Activated CD8-positive, alpha-beta memory T cell treated with anti-CD3 and anti-CD28 coated beads, Interleukin-2, amount 50 U/mL, for 24 hours (primary cell): ENCODE measurements around the gene SCARB1.

Experiments used
- DNase-seq: peaks from one replicate; pipeline ENCODE4 v3.0.0-alpha.2; 2020; ENCODE audit errors: extremely low read depth

Gene SCARB1

DNA sequence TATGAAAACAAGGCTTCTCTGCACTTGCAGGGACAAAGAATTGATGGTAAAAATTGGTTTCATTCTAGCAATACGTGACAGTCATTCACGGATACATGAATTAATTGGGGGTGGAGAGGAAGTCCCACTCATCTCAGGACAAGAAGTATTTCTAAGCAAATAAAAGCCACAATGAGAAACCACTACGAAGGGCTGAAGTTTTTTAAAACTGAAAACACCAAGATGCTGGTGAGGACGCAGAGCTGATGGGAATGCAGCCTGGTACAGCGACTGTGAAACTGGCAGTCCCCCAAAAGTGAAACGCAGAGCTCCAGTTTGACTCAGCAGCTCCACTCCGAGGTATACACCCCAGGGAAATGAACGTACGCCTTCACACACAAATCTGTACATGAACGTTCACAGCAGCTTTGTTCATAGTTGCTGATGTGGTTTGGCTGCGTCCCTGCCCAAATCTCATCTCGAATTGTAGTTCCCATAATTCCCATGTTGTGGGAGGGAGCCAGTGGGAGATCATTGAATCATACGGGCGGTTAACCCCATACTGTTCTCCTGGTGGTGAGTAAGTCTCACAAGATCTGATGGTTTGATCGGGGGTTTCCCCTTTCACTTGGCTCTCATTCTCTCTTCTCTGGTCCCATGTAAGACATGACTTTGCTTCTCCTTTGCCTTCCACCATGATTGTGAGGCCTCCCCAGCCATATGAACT is 89.0 kb downstream of the SCARB1 start:
- DNase-seq, result peak; percentile 72

- DNase-seq, result no peak
These were observed 89.6 kb downstream of the SCARB1 start for GRCh38 chr12:124774054-124774461.

- DNase-seq, result no peak
These were observed 91.1 kb downstream of the SCARB1 start for GRCh38 chr12:124772289-124773170.

DNA sequence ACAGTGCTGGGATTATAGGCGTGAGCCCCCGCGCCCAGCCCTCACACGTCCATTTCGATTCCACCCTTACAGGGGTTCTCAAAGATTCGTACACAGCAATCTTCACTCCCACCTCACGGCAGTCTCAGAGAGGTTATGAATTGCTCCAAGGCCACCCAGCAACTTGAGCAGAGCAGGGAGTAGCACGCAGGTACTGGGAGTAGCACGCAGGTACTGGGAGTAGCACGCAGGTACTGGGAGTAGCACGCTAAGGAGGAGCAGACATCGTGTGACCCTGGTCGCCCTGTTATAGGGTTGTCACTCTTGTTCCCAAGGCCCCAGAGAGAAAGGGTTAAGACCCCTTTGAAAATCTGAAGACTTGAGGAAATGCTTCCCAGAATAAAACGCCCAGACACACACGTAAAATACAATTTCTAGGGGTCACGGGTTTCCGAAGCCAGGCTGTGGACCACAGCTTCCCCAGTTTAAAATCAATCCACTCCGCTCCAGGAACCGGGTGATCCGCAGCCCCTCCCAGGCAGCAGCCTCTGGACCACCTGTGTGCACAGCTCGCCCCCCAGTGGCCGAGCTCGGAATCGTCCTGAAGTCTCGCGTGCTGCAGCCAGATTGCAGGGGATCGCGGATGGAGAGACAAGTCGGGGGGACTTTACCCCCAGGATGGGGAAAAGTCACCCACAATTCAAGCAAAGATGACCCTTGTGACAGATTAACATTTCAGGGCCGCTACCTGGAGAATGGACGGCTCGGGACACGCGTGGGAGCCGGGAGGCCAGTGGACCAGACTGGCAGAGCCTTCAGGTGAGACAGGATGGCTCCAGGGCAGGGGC is 92.0 kb downstream of the SCARB1 start:
- DNase-seq, result peak; percentile 49

- DNase-seq, result no peak
These were observed 92.9 kb downstream of the SCARB1 start for GRCh38 chr12:124770728-124771127.

- DNase-seq, result no peak
These were observed 93.7 kb downstream of the SCARB1 start for GRCh38 chr12:124769881-124770512.

DNA sequence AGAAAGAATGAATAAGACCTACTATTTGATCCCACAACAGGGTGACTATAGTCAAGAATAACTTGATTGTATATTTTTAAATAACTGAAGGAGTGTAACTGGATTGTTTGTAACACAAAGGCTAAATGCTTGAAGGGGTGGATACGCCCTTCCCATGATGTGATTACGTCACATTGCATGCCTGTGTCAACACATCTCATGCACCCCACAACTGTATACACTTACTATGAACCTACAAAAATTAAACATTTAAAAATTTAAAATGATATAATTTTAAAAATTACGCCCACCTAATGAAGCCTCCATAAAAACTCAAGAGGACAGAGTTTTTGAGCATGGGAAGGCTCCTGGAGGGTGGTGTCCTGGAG is 94.5 kb downstream of the SCARB1 start:
- DNase-seq, result no peak

- no peak for DNase-seq
These were observed 95.1 kb downstream of the SCARB1 start for GRCh38 chr12:124768452-124769162.

GRCh38 chr12:124767066-124767821 is 96.4 kb downstream of the SCARB1 start:
- DNase-seq, result peak; percentile 69

DNA sequence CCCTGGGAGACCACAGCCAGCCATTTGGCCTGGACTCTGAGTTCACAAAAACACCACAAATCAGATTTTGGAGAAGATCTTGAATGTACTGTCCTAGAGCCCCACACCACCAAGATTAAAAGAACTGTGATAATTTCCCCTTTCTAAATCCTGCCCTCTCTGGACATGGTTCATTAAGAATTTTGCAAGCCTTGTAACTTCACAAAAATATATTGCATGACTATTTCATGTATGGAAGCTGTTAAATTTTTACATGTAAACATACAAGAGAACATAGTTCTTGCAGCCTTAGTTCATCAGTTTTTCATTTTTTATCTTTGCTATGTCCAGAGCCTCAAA is 97.0 kb downstream of the SCARB1 start:
- no peak for DNase-seq

DNA sequence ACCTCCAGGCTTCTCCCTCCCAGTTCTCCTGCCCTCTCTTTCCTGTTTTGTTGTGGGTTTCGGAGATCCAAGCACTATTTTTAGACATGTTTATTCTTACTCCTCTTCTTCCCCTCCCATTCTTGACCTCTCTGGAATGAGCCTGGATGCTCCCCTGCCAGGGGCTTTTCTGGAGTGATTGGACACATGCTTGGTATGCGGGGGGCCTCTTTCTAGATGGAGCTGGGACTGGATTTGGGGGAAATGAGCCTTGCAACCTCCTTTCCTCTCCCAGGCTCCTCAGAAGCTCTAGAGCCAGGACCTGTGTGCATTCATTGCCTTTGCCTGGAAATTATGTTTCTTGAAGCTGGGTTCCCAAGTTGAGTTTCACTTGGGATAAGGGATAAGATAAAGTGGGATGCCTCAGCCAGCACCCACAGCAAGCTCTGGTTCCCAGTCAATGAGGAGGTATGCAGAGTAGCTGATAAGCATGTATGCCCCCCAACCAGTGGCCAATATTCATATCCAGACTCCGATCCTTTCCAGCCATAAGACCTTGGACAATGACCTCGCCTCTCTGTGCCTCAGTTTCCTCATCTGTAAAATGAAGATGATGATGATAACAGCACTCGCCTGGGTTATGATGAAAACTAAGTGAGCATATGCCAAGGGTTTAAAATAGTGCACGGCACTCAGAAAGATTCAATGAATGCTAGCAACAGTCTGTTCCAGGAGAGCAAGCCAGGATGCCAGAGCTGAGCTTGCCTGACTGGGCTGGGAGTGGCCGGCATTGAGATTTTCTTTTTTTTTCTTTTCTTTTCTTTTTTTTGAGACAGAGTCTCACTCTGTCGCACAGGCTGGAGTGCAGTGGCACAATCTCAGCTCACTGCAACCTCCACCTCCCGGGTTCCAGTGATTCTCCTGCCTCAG is 97.8 kb downstream of the SCARB1 start:
- no peak for DNase-seq

DNA sequence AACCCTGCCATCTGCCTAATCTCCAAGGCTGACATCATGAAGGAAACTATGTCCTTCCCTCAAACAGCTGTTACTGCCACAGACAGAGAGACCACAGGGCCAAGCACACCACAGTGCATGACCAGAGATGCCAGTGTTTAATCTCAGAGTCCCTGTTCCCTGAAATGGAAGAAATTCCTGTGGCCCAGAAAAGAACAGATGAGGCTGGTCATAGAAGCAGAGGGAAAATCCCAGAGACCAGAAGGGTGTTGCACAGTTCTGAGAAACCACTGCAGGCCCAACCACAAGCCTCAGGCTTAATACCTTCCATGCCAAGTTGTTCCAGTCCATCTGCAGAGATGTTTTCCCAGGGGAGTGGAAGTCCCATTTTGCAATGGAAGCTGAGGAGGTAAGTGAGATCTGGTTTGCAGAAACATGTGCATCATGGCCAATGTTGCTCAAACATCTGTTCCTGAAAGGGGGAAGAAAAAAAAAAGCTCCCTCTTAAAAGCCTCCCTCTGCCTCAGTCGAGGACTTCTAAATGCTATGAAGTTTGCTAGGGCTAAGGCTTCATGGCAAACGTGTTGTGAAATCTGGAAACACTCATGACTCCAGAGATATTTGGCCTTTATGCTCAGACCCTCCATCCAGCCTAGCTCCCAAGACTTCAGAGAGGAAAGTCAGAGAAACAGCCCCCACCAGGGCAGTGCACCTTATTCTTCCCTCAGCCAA is 98.6 kb downstream of the SCARB1 start:
- no peak for DNase-seq

- no peak for DNase-seq
These were observed 99.2 kb downstream of the SCARB1 start for GRCh38 chr12:124764451-124764850.

- DNase-seq, result no peak
These were observed 100.1 kb downstream of the SCARB1 start for GRCh38 chr12:124763594-124763979.

- DNase-seq, result no peak
These were observed 100.7 kb downstream of the SCARB1 start for GRCh38 chr12:124762791-124763593.

DNA sequence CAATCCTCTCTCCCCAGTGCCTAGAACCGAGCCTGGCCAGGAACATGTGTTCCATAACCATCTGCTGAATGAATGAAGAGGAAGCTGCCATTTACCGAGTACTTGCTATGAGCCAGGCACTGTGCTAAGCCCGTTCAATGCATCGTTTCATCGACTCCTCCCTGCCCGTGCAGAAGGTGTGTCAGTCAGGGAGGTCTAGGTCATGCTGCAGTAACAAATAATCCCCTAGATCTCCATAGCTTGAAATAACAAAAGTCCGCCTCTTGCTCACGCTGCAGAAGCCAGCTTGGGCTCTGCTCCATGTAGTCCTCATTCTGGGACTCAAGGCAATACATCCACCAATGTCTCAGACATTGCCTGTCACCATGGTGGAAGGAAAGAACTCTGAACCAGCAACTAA is 101.3 kb downstream of the SCARB1 start:
- DNase-seq, result no peak

DNA sequence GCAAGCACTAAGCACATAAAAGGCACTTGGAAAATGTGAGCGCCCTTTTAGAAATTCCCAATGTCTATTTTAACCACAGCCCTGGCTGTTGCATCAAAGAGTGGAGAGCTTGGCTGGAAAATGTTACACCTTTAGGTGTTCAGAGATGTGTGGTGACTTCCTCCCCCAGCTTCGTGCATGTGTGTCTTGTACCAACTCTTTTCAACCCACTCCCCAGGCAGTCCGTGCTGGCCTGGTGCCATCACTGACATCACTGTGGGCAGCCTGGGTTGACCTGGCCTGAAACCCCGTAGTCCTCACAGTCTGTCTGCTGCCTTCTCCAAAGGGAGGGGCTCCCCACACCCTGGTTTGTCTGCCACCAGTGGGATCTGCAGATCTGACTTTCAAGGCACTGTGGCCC is 101.8 kb downstream of the SCARB1 start:
- no peak for DNase-seq

GRCh38 chr12:124761056-124761455 is 102.6 kb downstream of the SCARB1 start:
- DNase-seq, result no peak
